Islet precursor cell (in vitro differentiated cells): Measurements from ENCODE around the gene KIF1B.
"Not testable (repeated sequence)": the region's sequence is repeated elsewhere in the genome, so short reads cannot be mapped to it uniquely, and the experiment has no call there.

ENCODE experiments used
- DNase-seq: peaks from one replicate; pipeline ENCODE4 v3.0.0-alpha.2; 2018

KIF1B gene

DNA sequence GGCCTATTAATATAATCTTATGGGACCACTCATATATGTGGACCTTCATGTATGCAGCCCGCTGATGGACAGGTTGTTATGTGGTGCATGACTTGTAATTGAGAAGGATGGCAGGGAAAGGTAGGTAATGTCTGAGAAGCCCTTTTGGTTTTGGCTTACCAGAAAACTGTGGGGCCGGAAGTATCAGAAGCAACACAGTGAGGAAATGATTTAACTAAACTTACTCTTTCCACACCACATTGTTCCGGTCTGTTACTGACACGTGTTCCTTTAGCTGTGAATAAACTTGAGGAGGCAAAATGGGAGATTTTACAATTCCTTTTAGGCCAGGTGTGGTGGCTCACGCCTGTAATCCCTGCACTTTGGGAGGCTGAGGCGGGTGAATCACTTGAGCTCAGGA, 32.4 kb downstream of the KIF1B start:
- no peak for DNase-seq

GRCh38 chr1:10245674-10246073, 35.3 kb downstream of the KIF1B start:
- no peak for DNase-seq

DNA sequence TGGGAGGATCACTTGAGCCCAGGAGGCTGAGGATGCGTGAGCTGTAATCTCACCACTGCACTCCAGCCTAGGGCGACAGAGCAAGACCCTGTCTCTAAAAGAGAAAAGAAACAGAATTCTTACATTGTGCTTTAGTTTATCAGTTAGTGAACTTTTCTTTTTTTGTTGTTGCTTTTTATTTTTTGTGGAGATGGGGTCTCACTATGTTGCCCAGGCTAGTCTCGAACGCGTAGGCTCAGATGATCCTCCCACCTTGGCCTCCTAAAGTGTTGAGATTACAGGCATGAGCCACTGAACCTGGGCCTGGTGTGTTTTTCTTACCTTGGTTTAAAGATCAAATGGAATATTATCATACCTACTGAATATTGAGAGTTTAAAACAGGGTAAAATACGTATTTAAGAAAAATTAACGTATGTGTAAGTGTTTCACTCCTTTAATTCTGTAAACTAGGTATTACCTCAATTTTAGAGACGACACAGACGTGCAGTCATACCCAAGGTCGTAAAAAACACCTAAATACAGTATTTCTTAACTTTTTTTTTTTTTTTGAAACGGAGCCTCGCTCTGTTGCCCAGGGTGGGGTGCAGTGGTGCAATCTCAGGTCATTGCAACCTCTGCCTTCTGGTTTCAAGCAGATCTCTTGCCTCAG, 39.6 kb downstream of the KIF1B start:
- DNase-seq = no peak

- DNase-seq = no peak
Measured at GRCh38 chr1:10250663-10251062, 40.3 kb downstream of the KIF1B start.

DNA sequence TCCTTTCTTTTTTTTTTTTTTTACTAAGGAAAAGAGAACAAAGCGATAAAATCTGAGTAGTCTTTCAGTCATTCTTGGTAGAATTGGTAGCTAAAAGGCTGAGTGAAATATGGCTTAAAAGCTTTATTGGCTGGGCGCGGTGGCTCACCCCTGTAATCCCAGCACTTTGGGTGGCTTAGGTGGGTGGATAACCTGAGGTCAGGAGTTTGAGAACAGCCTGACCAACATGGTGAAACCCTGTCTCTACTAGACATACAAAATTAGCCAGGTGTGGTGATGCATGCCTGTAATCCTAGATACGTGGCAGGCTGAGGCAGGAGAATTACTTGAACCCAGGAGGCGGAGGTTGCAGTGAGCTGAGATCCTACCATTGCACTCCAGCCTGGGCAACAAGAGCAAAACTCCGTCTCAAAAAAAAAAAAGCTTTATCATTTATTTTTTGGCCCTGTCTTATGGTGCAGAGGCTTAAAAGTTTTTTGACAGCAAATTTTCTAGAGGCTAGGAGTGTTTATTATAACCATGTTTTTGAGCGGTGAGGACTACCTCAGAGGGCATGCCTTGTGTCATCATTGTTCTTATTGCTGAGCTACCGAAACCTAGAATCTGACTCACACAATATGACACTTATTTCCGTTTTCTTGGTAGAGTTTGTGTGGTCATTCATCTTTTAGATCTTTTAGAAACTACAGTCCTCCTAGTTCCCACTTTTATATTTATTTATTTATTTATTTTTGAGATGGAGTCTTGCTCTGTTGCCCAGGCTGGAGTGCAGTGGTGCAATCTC, 41.1 kb downstream of the KIF1B start:
- DNase-seq = not testable (repeated sequence)

GRCh38 chr1:10252508-10252907, 42.1 kb downstream of the KIF1B start:
- DNase-seq = peak; percentile 54

DNA sequence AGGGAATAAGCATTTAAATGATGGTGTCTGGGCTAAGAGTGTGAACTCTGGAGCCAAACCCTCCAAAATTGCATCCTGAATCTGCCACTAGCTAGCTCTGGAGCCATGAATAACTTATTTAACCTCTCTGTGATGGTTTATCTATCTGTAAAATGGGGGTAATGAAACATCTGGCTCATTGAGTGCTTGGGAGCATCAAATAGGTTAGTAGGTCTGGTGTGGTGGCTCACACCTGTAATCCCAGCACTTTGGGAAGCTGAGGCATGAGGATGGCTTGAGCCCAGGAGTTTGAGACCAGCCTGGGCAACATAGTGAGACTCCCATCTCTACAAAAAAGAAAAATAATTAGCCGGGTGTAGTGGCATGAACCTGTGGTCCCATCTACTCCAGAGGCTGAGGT, 42.8 kb downstream of the KIF1B start:
- DNase-seq = no peak

- no peak for DNase-seq
Measured at GRCh38 chr1:10253755-10254154, 43.4 kb downstream of the KIF1B start.

- no peak for DNase-seq
Measured at GRCh38 chr1:10257851-10258250, 47.5 kb downstream of the KIF1B start.

GRCh38 chr1:10259547-10259946, 49.2 kb downstream of the KIF1B start:
- DNase-seq = peak; percentile 72

DNA sequence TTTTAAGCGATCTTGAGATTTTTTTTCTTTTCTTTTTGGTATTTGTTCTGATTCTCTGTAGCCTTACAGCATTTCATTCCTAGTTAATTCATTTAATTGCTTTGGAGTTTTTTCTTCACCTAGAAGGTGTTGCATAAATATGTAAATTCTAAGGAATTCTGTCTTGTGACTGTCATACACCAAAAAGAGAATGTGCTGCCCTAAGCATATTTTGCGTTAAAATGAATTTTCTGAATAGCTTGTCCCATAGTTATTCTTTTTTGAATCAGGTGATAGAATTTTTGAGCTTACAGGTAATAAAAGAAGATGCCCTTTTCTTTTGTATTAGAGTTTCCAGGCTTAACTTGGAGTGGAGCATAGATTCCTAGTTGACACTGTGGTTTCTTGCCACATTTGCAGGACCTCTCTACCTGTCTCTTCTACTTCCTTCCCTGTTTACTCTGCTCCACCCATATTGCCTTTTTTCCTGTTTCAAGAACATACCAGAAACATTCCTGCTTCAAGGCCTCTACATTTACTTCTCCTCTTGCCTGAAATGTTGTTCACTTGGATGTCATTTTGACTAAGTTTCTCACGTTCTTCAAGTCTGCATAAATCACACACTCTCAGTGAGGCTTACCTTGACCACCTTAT, 53.2 kb downstream of the KIF1B start:
- DNase-seq = no peak

DNA sequence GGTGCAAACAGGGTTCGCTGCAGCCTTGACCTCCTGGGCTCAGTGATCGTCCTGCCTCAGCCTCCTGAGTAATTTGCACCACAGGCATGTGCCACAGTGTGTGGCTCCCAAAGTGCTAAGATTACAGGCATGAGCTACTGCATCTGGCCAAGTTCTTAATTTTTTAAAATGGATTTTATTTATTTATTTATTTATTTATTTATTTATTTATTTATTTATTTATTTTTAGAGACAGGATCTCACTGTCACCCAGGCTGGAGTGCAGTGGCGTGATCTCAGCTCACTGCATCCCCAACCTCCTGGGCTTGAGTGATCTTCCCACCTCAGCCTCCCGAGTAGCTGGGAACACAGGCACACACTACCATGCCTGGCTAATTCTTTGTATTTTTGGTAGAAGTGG, 54.7 kb downstream of the KIF1B start:
- DNase-seq = no peak

- DNase-seq = no peak
Measured at GRCh38 chr1:10265900-10266299, 55.5 kb downstream of the KIF1B start.

DNA sequence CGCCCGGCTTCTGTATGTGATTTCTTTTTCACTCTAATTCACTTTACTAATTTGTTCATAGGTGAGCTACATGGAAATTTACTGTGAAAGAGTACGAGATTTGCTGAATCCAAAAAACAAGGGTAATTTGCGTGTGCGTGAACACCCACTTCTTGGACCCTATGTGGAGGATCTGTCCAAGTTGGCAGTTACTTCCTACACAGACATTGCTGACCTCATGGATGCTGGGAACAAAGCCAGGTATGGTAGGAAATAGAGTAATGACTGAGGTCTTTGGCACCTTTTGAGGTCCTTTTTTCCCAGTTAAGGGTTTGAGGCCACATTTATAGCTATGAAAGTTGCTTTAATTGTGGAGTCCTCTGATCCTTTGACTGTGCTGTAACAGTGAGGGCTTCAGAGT, 56.9 kb downstream of the KIF1B start:
- DNase-seq = no peak

DNA sequence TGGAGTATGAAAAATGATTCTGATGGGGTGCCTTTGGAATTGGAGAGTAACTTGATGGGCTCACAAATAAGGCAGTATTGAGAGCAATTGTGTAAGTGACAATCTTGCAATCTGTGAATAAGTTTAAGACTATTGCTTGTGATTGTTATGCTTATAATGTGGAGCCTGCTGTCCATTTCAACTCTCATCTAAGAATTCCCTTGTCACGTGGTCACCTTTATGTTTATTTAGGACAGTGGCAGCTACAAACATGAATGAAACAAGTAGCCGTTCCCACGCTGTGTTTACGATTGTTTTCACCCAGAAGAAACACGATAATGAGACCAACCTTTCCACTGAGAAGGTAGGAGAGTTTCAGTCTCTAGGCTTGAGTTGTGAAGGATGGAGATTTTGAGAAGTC, 57.6 kb downstream of the KIF1B start:
- DNase-seq = no peak

- DNase-seq = no peak
Measured at GRCh38 chr1:10271090-10271489, 60.7 kb downstream of the KIF1B start.

DNA sequence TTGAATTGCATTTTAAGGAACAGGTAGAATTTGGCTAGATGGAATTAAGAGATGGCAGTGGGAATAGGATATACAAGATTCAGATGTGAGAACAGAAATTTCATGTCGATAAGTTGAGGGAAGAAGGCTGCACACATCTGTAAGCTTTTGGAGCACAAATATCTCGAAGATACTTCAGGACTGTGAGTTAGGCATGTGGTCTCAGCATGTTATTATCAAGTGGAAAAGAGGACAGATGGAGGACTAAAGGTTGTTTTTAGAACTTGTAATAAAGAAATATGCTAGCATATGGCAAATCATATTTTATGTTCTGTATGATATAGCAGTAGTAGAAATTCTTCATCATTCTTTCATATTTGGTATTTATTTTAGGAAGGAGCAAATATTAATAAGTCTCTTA, 61.5 kb downstream of the KIF1B start:
- no peak for DNase-seq

GRCh38 chr1:10272274-10272673, 61.9 kb downstream of the KIF1B start:
- no peak for DNase-seq

GRCh38 chr1:10278880-10279279, 68.5 kb downstream of the KIF1B start:
- no peak for DNase-seq

DNA sequence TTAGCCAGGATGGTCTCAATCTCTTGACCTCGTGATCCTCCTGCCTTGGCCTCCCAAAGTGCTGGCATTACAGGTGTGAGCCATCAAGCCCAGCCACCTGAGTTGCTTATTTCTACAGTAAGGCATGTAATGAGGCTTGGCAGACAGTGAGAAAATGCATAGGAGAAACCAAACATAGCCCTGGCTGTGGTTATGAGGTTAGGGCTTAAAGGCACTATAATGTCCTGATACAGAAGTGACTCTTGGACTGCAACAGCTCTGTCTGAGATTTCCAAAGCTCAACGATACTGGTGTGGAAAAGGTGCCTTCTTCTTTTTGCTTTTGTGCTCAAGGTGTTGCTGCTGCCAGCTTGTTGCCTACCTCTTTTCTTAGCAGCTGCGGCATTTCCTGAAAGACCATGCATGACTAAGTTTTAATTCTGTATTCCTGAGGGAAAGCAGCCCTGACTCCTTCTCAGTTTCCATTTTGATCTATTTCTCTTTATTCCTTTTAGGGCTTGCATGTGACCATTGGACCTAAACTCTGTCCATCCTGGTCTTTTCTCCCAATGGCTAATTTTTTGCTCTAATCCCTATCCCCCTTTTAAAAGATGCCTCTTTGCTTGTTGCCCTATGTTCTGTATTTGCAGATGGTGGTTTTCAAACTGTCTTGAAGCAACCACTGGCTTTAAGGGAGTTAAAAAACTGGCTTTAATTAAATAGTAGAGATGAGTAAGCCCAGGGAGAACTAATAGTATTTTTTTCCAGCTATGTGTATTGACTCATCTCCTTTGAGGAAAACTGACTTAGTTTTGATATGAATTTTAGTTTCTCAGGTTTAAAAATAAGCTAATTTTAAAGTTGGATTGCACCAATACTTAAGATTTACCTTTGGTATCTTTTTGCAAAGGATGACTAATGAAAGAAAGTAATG, 70.3 kb downstream of the KIF1B start:
- DNase-seq = no peak

DNA sequence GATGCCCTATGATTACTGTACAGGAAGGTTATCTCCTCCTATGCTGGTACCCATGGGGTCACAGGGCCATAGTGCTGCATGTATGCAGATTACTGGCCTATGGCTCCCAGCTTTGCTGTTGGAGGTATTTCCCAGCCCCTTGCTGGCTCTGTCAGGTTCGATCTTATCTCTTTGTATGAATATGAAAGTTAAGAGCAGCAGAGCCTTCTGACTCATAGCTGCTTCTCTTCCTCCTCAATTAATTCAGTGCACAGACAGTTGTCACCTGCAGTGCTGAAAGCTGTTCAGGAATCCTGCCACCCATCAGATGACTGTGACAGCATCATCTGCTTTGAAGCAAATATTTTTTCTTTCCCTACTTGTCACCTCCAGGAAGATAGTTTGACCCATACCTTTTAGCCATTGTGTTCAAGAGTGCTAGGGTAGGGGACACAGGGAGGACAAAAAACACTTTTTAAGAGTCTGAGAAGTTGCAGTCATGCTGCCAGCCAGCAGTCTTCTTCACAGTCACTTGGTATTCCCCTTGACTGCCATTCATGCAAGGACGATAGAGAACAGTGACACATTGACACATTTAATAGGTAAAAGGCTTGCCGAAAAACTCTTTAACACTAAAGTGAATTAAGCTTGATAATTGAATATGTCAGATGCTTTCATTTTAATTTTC, 73.1 kb downstream of the KIF1B start:
- no peak for DNase-seq

DNA sequence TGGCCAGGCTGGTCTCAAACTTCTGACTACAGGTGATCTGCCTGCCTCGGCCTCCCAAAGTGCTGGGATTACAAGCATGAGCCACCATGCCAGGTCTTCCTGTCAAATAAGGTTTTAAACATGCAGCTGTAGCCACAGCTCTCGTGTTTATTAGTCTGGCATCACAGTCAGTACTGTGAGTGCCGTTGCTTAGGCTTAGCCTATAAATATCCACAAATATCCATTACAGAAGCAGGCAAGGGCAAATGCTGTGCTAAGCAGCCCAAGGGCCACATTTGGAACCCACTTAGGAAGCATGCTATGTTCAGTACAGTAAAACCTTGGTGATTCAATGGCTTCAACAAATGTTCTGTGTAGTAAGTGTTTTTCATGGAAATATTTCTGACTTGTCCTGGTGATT, 75.9 kb downstream of the KIF1B start:
- DNase-seq = no peak
